ENCODE measurements around the gene ATP5F1D. TPM values are rescaled to one million over a fixed set of nuclear protein-coding genes. Genes with fewer than 3 reads are reported as not detected.
"Not testable (repeated sequence)": the region's sequence is repeated elsewhere in the genome, so short reads cannot be mapped to it uniquely, and the experiment has no call there.

Gene ATP5F1D
- total RNA-seq, 1 donor from 2014 or later: 24.5 TPM

- peak overlapping the region; percentile 100 for H3K27ac ChIP-seq (ENCODE audit: low read depth, low read length)
- H3K9me3 ChIP-seq (ENCODE audit: control insufficient read depth in 3 of 3, low read length in 3 of 3); H3K27me3 ChIP-seq (ENCODE audit: control insufficient read depth in 3 of 3, insufficient read depth in 3 of 3, low read length in 3 of 3); H3K36me3 ChIP-seq (ENCODE audit: control insufficient read depth in 3 of 3, insufficient read depth in 3 of 3, low read length in 3 of 3): not testable (repeated sequence)
- peak overlapping the region; percentile 14 to 24 (median 22) for H3K4me3 ChIP-seq (ENCODE audit: low read length in 3 of 3)
- peak overlapping the region; percentile 51 to 72 (median 67) for H3K9ac ChIP-seq (ENCODE audit: low read depth in 1 of 3, low read length in 3 of 3)
- peaks cover 54 to 61% (median 60%) of the 10 kb centered on the region in 3 donors for H3K4me1 ChIP-seq (ENCODE audit: control insufficient read depth in 3 of 3, insufficient read depth in 3 of 3, low read length in 3 of 3)
Measured at GRCh38 chr19:1246265-1247087, 4.9 kb downstream of the ATP5F1D start.

- no peaks in the 10 kb centered on the region for H3K27me3 ChIP-seq (ENCODE audit: control insufficient read depth in 3 of 3, insufficient read depth in 3 of 3, low read length in 3 of 3)
- peak overlapping the region; percentile 100 for H3K27ac ChIP-seq (ENCODE audit: low read depth, low read length)
- H3K9ac ChIP-seq (ENCODE audit: low read depth in 1 of 3, low read length in 3 of 3): peak overlapping the region; percentile 66 to 94 (median 90)
- H3K4me1 ChIP-seq (ENCODE audit: control insufficient read depth in 3 of 3, insufficient read depth in 3 of 3, low read length in 3 of 3): peaks cover 52 to 66% (median 65%) of the 10 kb centered on the region in 3 donors
- H3K36me3 ChIP-seq (ENCODE audit: control insufficient read depth in 3 of 3, insufficient read depth in 3 of 3, low read length in 3 of 3): peaks cover 0 to 9% (median 1%) of the 10 kb centered on the region in 3 donors
- H3K9me3 ChIP-seq (ENCODE audit: control insufficient read depth in 3 of 3, low read length in 3 of 3): no peaks in the 10 kb centered on the region
- peak overlapping the region; percentile 31 to 73 (median 70) for H3K4me3 ChIP-seq (ENCODE audit: low read length in 3 of 3)
Measured at GRCh38 chr19:1247748-1248138, 6.2 kb downstream of the ATP5F1D start.

- no peaks in the 10 kb centered on the region for H3K9me3 ChIP-seq (ENCODE audit: control insufficient read depth in 3 of 3, low read length in 3 of 3)
- H3K36me3 ChIP-seq (ENCODE audit: control insufficient read depth in 3 of 3, insufficient read depth in 3 of 3, low read length in 3 of 3): peaks cover 0 to 9% (median 1%) of the 10 kb centered on the region in 3 donors
- peak within 1 kb of the TSS; percentile 88 to 94 (median 90) for H3K9ac ChIP-seq (ENCODE audit: low read depth in 1 of 3, low read length in 3 of 3)
- H3K4me1 ChIP-seq (ENCODE audit: control insufficient read depth in 3 of 3, insufficient read depth in 3 of 3, low read length in 3 of 3): peaks cover 47 to 63% (median 61%) of the 10 kb centered on the region in 3 donors
- peak within 1 kb of the TSS; percentile 56 to 79 (median 72) for H3K4me3 ChIP-seq (ENCODE audit: low read length in 3 of 3)
- H3K27ac ChIP-seq (ENCODE audit: low read depth, low read length): peak within 1 kb of the TSS; percentile 100
- no peaks in the 10 kb centered on the region for H3K27me3 ChIP-seq (ENCODE audit: control insufficient read depth in 3 of 3, insufficient read depth in 3 of 3, low read length in 3 of 3)
Measured at GRCh38 chr19:1248139-1248785, 6.7 kb downstream of the ATP5F1D start, which contains the start of gene MIDN. Gene MIDN, plus strand, starts transcription at chr19:1248583. Its CDS starts 1,714 bp downstream, at chr19:1250297.

GRCh38 chr19:1248786-1249297 is 7.3 kb downstream of the ATP5F1D start:
- Histone ChIP-seq H3K4me1 (ENCODE audit: control insufficient read depth in 3 of 3, insufficient read depth in 3 of 3, low read length in 3 of 3) (peaks cover 45 to 63% (median 61%) of the 10 kb centered on the region in 3 donors), H3K27me3 (ENCODE audit: control insufficient read depth in 3 of 3, insufficient read depth in 3 of 3, low read length in 3 of 3) (no peaks in the 10 kb centered on the region), H3K9ac (ENCODE audit: low read depth in 1 of 3, low read length in 3 of 3) (peak overlapping the region; percentile 88 to 94 (median 90)), H3K36me3 (ENCODE audit: control insufficient read depth in 3 of 3, insufficient read depth in 3 of 3, low read length in 3 of 3) (peaks cover 1 to 9% (median 2%) of the 10 kb centered on the region in 3 donors), H3K27ac (ENCODE audit: low read depth, low read length) (peak overlapping the region; percentile 100), H3K9me3 (ENCODE audit: control insufficient read depth in 3 of 3, low read length in 3 of 3) (no peaks in the 10 kb centered on the region), H3K4me3 (ENCODE audit: low read length in 3 of 3) (peak overlapping the region; percentile 52 to 79 (median 72))

- peak overlapping the region; percentile 100 for H3K27ac ChIP-seq (ENCODE audit: low read depth, low read length)
- H3K9me3 ChIP-seq (ENCODE audit: control insufficient read depth in 3 of 3, low read length in 3 of 3): no peaks in the 10 kb centered on the region
- peak overlapping the region; percentile 54 to 74 (median 72) for H3K4me3 ChIP-seq (ENCODE audit: low read length in 3 of 3)
- no peaks in the 10 kb centered on the region for H3K27me3 ChIP-seq (ENCODE audit: control insufficient read depth in 3 of 3, insufficient read depth in 3 of 3, low read length in 3 of 3)
- H3K36me3 ChIP-seq (ENCODE audit: control insufficient read depth in 3 of 3, insufficient read depth in 3 of 3, low read length in 3 of 3): peaks cover 3 to 14% (median 7%) of the 10 kb centered on the region in 3 donors
- peak overlapping the region; percentile 74 to 90 (median 88) for H3K9ac ChIP-seq (ENCODE audit: low read depth in 1 of 3, low read length in 3 of 3)
- H3K4me1 ChIP-seq (ENCODE audit: control insufficient read depth in 3 of 3, insufficient read depth in 3 of 3, low read length in 3 of 3): peaks cover 46 to 63% (median 61%) of the 10 kb centered on the region in 3 donors
Measured at GRCh38 chr19:1249298-1249989, 7.9 kb downstream of the ATP5F1D start.

- Histone ChIP-seq H3K9me3 (ENCODE audit: control insufficient read depth in 3 of 3, low read length in 3 of 3) (no peaks in the 10 kb centered on the region), H3K36me3 (ENCODE audit: control insufficient read depth in 3 of 3, insufficient read depth in 3 of 3, low read length in 3 of 3) (peaks cover 9 to 20% (median 13%) of the 10 kb centered on the region in 3 donors), H3K27ac (ENCODE audit: low read depth, low read length) (peak overlapping the region; percentile 100), H3K4me1 (ENCODE audit: control insufficient read depth in 3 of 3, insufficient read depth in 3 of 3, low read length in 3 of 3) (peaks cover 45 to 63% (median 61%) of the 10 kb centered on the region in 3 donors), H3K4me3 (ENCODE audit: low read length in 3 of 3) (peak overlapping the region; percentile 54 to 74 (median 72)), H3K9ac (ENCODE audit: low read depth in 1 of 3, low read length in 3 of 3) (peak overlapping the region; percentile 61 to 83 (median 74)), H3K27me3 (ENCODE audit: control insufficient read depth in 3 of 3, insufficient read depth in 3 of 3, low read length in 3 of 3) (no peaks in the 10 kb centered on the region)
Measured at GRCh38 chr19:1249990-1250436, 8.5 kb downstream of the ATP5F1D start.

GRCh38 chr19:1250437-1251260 is 9.1 kb downstream of the ATP5F1D start:
- H3K27me3 ChIP-seq (ENCODE audit: control insufficient read depth in 3 of 3, insufficient read depth in 3 of 3, low read length in 3 of 3): no peaks in the 10 kb centered on the region
- H3K4me3 ChIP-seq (ENCODE audit: low read length in 3 of 3): peak overlapping the region; percentile 69 to 74 (median 72)
- peaks cover 15 to 26% (median 19%) of the 10 kb centered on the region in 3 donors for H3K36me3 ChIP-seq (ENCODE audit: control insufficient read depth in 3 of 3, insufficient read depth in 3 of 3, low read length in 3 of 3)
- peak overlapping the region; percentile 20 to 83 (median 69) for H3K9ac ChIP-seq (ENCODE audit: low read depth in 1 of 3, low read length in 3 of 3)
- peaks cover 46 to 63% (median 61%) of the 10 kb centered on the region in 3 donors for H3K4me1 ChIP-seq (ENCODE audit: control insufficient read depth in 3 of 3, insufficient read depth in 3 of 3, low read length in 3 of 3)
- H3K27ac ChIP-seq (ENCODE audit: low read depth, low read length): peak overlapping the region; percentile 100
- H3K9me3 ChIP-seq (ENCODE audit: control insufficient read depth in 3 of 3, low read length in 3 of 3): no peaks in the 10 kb centered on the region

- H3K36me3 ChIP-seq (ENCODE audit: control insufficient read depth in 3 of 3, insufficient read depth in 3 of 3, low read length in 3 of 3): peaks cover 21 to 33% (median 26%) of the 10 kb centered on the region in 3 donors
- H3K27ac ChIP-seq (ENCODE audit: low read depth, low read length): peak overlapping the region; percentile 100
- H3K4me1 ChIP-seq (ENCODE audit: control insufficient read depth in 3 of 3, insufficient read depth in 3 of 3, low read length in 3 of 3): peaks cover 38 to 59% (median 58%) of the 10 kb centered on the region in 3 donors
- H3K9ac ChIP-seq (ENCODE audit: low read depth in 1 of 3, low read length in 3 of 3): peak overlapping the region; percentile 51 to 83 (median 69)
- H3K4me3 ChIP-seq (ENCODE audit: low read length in 3 of 3): peak overlapping the region; percentile 69 to 74 (median 72)
- no peaks in the 10 kb centered on the region for H3K9me3 ChIP-seq (ENCODE audit: control insufficient read depth in 3 of 3, low read length in 3 of 3)
- H3K27me3 ChIP-seq (ENCODE audit: control insufficient read depth in 3 of 3, insufficient read depth in 3 of 3, low read length in 3 of 3): no peaks in the 10 kb centered on the region
Measured at GRCh38 chr19:1251330-1252220, 10.0 kb downstream of the ATP5F1D start.

All from skeletal muscle tissue (tissue), 4 donors.